Measurements from ENCODE around the gene GYS1. TPM values are rescaled to one million over a fixed set of nuclear protein-coding genes. Genes with fewer than 3 reads are reported as not detected.
"Not testable (repeated sequence)": the region's sequence is repeated elsewhere in the genome, so short reads cannot be mapped to it uniquely, and the experiment has no call there.

The GYS1 gene
- total RNA-seq, 1 experiment from 2014 or later: 62.7 TPM

DNA sequence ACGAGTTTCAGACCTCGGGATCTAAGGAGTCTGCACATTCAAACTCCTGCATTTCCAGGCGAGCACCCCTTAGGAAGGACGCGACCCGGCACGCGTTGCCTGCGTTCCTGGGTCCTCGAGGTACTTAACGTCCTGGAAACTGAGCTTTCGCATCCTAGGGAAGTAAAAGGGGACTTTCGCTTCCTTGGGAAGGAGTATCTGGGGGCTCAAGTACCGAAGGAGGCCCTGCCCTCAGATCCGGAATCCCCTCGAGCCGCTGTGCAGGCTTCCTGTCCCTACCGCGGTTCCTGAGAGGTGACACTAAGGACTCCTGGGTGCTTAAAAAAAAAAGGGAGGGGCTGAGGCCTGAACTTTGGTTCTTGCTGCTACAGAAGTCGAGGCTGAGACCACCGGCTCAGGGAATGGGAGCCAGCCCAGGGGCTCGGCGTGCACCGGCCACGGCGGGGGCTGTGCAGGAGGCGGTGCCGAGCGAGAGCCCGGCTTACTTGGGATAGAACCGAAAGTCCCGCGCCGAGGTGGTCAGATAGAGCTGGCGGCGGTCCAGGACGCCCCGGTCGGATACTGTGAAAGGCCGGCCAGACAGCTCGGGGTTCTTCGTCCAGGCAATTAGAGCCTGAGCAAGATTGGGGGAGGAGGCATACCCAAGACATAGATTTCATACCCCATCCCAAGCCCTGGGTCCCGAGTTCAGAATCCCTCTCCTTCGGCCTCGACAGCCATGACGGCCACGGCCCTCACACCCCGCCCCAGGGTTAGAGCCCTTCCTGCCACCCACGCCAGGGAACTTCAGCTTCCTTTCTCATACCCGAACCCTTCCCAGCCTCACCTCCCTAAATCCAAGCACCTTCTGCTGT lies 25.5 kb upstream of the GYS1 start:
- peaks cover 21% of the 10 kb centered on the region for H3K4me1 Mint-ChIP-seq (ENCODE audit: low read depth, unreplicated experiment)
- H3K27me3 ChIP-seq (replicated peaks; ENCODE audit: control insufficient read depth, insufficient read depth, low read length); H3K9me3 ChIP-seq; H3K9me3 Mint-ChIP-seq (ENCODE audit: unreplicated experiment); BruUV-seq (replicated peaks); H3K36me3 ChIP-seq (ENCODE audit: control insufficient read depth, insufficient read depth, low read length); H3K27me3 Mint-ChIP-seq (ENCODE audit: insufficient read depth, unreplicated experiment); H3K4me1 ChIP-seq: not testable (repeated sequence)
- peak overlapping the region; percentile 45 for H3K27ac Mint-ChIP-seq (ENCODE audit: unreplicated experiment)
- peak overlapping the region; percentile 49 for H3K4me3 ChIP-seq (ENCODE audit: low read depth, low read length)
- peak in 1 of 2 experiments; percentile 38 for DNase-seq
- intact Hi-C loops (cut with micrococcal nuclease; ENCODE audit: unreplicated experiment): loop anchor here (2.0 kb wide), 1 partner anchor 20 kb away; no protein-coding TSS in a partner anchor
- H3K36me3 Mint-ChIP-seq (ENCODE audit: insufficient read depth, unreplicated experiment): peaks cover 36% of the 10 kb centered on the region
- peak overlapping the region; percentile 79 for H3K4me3 Mint-ChIP-seq (ENCODE audit: unreplicated experiment)
- CTCF ChIA-PET: interaction anchor here (0.6 to 4.0 kb wide), 12 partner anchors 19 to 130 kb away, joined by 3 to 51 read pairs (median 6); partner anchors contain the start of genes GYS1, NTF4 and RUVBL2
- POLR2A ChIA-PET: interaction anchor here (0.9 to 1.3 kb wide), 3 partner anchors 25 to 55 kb away, joined by 3 to 9 read pairs (median 5); partner anchors contain the start of genes GYS1 and RUVBL2

DNA sequence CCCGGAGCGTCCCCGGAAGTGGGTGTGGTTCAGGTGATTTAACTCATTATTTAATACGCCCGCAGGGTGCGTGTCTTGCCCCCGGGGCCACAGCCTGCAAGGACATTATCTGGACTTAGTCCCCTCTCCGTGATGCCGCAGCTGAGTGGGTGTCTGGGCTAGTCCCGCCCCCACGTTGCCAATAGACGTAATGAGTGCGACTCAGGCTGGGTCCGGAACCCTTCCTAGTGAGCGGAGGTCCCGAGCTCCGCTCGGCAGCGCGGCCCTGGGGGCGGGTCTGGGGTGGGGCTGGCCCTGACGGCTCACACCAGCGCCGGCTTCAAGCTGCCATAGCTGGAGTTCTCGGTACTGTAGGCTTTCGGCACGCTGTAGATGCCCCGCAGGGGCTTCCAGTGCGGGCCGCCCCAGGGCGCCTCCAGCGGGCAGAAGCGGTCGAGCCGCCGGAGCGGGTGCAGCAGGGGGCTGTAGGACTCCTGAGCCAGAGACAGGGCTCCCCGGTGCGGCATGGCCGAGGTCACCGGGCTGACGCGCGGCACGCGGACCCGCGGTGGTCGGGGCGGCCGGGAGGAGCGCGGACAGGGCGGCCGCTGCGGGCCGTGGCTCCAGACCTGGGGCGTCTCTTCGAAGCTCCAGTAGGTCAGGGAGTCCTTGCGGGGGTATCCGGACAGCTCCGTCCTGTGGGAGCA lies 24.7 kb upstream of the GYS1 start:
- POLR2A ChIA-PET: interaction anchor here (1.1 kb wide), 1 partner anchor 25 kb away, joined by 5 read pairs; the partner anchor contains the start of genes GYS1 and RUVBL2
- BruUV-seq (replicated peaks): no TSS peak

DNA sequence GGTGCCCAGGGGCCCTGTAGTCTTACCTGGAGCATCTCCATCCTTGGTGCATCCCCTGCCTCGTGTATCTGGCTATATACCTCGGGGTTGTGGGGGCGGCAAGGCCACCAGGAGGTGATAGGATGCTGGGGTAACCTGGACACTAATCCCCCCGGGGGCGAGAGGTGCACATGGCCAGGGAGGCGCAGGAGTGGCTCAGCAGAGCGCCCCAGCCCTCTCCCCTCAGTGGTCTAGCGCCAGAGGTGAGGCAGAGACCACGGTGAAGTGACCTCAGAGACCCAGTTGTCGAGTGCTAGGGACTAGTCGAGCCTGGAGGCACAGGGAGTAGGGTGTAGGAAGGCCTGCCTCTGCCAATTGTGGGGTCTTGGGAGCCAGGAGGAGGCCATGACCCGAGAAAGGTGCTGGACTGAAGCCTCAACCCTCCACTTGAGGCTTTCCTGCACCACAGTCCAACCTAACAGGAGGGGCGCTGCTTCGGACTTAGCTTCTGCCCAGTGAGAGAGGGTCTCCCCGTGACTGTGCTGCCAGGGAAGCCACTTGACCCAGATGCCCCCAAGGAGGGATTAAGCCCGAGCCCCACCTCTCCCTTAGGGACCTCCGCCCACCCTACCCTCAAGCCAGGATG lies 24.0 kb upstream of the GYS1 start, which contains the start of gene LHB:
LHB (minus strand) TSS at position 51 of the 625 bp plus-strand sequence; CDS start at position 41, 10 bp downstream.
- H3K9me3 Mint-ChIP-seq (ENCODE audit: unreplicated experiment): no peaks in the 10 kb centered on the region
- peaks cover 21% of the 10 kb centered on the region for H3K4me1 Mint-ChIP-seq (ENCODE audit: low read depth, unreplicated experiment)
- peak within 1 kb of the TSS; percentile 79 for H3K4me3 Mint-ChIP-seq (ENCODE audit: unreplicated experiment)
- TF ChIP-seq, protein P1, sequence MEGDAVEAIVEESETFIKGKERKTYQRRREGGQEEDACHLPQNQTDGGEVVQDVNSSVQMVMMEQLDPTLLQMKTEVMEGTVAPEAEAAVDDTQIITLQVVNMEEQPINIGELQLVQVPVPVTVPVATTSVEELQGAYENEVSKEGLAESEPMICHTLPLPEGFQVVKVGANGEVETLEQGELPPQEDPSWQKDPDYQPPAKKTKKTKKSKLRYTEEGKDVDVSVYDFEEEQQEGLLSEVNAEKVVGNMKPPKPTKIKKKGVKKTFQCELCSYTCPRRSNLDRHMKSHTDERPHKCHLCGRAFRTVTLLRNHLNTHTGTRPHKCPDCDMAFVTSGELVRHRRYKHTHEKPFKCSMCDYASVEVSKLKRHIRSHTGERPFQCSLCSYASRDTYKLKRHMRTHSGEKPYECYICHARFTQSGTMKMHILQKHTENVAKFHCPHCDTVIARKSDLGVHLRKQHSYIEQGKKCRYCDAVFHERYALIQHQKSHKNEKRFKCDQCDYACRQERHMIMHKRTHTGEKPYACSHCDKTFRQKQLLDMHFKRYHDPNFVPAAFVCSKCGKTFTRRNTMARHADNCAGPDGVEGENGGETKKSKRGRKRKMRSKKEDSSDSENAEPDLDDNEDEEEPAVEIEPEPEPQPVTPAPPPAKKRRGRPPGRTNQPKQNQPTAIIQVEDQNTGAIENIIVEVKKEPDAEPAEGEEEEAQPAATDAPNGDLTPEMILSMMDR (IDR thresholded peaks at IDR 0.05; ENCODE audit: insufficient read depth in 1 of 2, low read depth in 1 of 2, low read length in 1 of 2, severe bottlenecking in 1 of 2, unreplicated experiment in 1 of 2): no peak
- H3K27me3 ChIP-seq (replicated peaks; ENCODE audit: control insufficient read depth, insufficient read depth, low read length): no peaks in the 10 kb centered on the region; the same call in 1 of the 2 replicates
- BruUV-seq (replicated peaks): no TSS peak
- 0 out of 2 replicates have a peak, but pooled peaks cover 9% of the 10 kb centered on the region for H3K4me1 ChIP-seq
- POLR2A ChIA-PET: interaction anchor here (1.1 kb wide), 1 partner anchor 24 kb away, joined by 5 read pairs; the partner anchor contains the start of genes GYS1 and RUVBL2
- peak within 1 kb of the TSS; percentile 49 for H3K4me3 ChIP-seq (ENCODE audit: low read depth, low read length)
- no peaks in the 10 kb centered on the region for H3K9me3 ChIP-seq
- CTCF ChIA-PET: interaction anchor here (0.6 to 4.0 kb wide), 8 partner anchors 17 to 846 kb away, joined by 3 to 51 read pairs (median 6); partner anchors contain the start of genes GYS1, NTF4 and RUVBL2
- no peak for DNase-seq
- peak within 1 kb of the TSS; percentile 20 for H3K27ac Mint-ChIP-seq (ENCODE audit: unreplicated experiment)
- intact Hi-C loops (cut with micrococcal nuclease; ENCODE audit: unreplicated experiment): loop anchor here (1.0 kb wide), 1 partner anchor 57 kb away; no protein-coding TSS in a partner anchor
- H3K36me3 ChIP-seq (ENCODE audit: control insufficient read depth, insufficient read depth, low read length): peaks cover 1% of the 10 kb centered on the region; the same call in 1 of the 2 replicates
- H3K36me3 Mint-ChIP-seq (ENCODE audit: insufficient read depth, unreplicated experiment): peaks cover 36% of the 10 kb centered on the region
- no peaks in the 10 kb centered on the region for H3K27me3 Mint-ChIP-seq (ENCODE audit: insufficient read depth, unreplicated experiment)

More for the DNA sequence above, 24.7 kb upstream of the GYS1 start:
- Histone ChIP-seq H3K27me3 (replicated peaks; ENCODE audit: control insufficient read depth, insufficient read depth, low read length) (no peaks in the 10 kb centered on the region; the same call in 1 of the 2 replicates), H3K4me1 (0 out of 2 replicates have a peak, but pooled peaks cover 9% of the 10 kb centered on the region), H3K4me3 (ENCODE audit: low read depth, low read length) (peak overlapping the region; percentile 49), H3K36me3 (ENCODE audit: control insufficient read depth, insufficient read depth, low read length) (peaks cover 1% of the 10 kb centered on the region; the same call in 1 of the 2 replicates), H3K9me3 (no peaks in the 10 kb centered on the region)
- Mint-ChIP-seq H3K9me3 (ENCODE audit: unreplicated experiment) (no peaks in the 10 kb centered on the region), H3K36me3 (ENCODE audit: insufficient read depth, unreplicated experiment) (peaks cover 36% of the 10 kb centered on the region), H3K4me1 (ENCODE audit: low read depth, unreplicated experiment) (peaks cover 21% of the 10 kb centered on the region), H3K27ac (ENCODE audit: unreplicated experiment) (no peak overlapping the region), H3K27me3 (ENCODE audit: insufficient read depth, unreplicated experiment) (no peaks in the 10 kb centered on the region), H3K4me3 (ENCODE audit: unreplicated experiment) (peak overlapping the region; percentile 79)
- TF ChIP-seq, protein P1 (IDR thresholded peaks at IDR 0.05; ENCODE audit: insufficient read depth in 1 of 2, low read depth in 1 of 2, low read length in 1 of 2, severe bottlenecking in 1 of 2, unreplicated experiment in 1 of 2): peak; percentile 47 to 71
- intact Hi-C loops (cut with micrococcal nuclease; ENCODE audit: unreplicated experiment): loop anchor here (1.0 to 2.0 kb wide), 2 partner anchors 19 to 56 kb away; no protein-coding TSS in a partner anchor
- DNase-seq: peak; percentile 87 to 88
- CTCF ChIA-PET: interaction anchor here (0.6 to 4.0 kb wide), 9 partner anchors 18 to 847 kb away, joined by 3 to 51 read pairs (median 4); partner anchors contain the start of genes GYS1, NTF4 and RUVBL2
